Naive thymus-derived CD8-positive, alpha-beta T cell (primary cell): ENCODE measurements around the gene MFSD6. TPM values are rescaled to one million over a fixed set of nuclear protein-coding genes. Genes with fewer than 3 reads are reported as not detected.
"Not testable (repeated sequence)": the region's sequence is repeated elsewhere in the genome, so short reads cannot be mapped to it uniquely, and the experiment has no call there.

ENCODE experiments used
- ATAC-seq, 2 donors: fragments of 150-1000 bp; cut with Tn5 transposase in 1 of 2; sonication (Bioruptor Pico), chemical (Tn5 transposase) in 1 of 2; 1 replicate in 1 of 2; 2 replicates in 1 of 2; pipeline ENCODE4 v1.10.0; 2021; ENCODE audit warnings: mild to moderate bottlenecking in 2 of 2, moderate library complexity in 2 of 2
- POLR2A ChIA-PET: fragments of 350-600 bp; sonication (Branson Sonifier 250); formaldehyde crosslinking; loops from one replicate; lab custom pipeline; 2021; ENCODE audit warnings: antibody characterized with exemption; lab: Charles Lee
- DNase-seq, 10 donors: peaks; one replicate each; pipeline versions ENCODE4 v3.0.0 to v3.0.0-alpha.2; 2020 to 2022
- H3K27ac Mint-ChIP-seq, 10 donors: one replicate each; pipeline ENCODE4 v1.8.0; 2020 to 2022; ENCODE audit warnings: mild to moderate bottlenecking in 10 of 10, mixed read lengths in 10 of 10, moderate library complexity in 4 of 10, inconsistent platforms in 1 of 10
- H3K27me3 Mint-ChIP-seq, 5 donors: one replicate each; pipeline ENCODE4 v1.8.0; 2021 to 2022; ENCODE audit warnings: mixed read lengths in 5 of 5
- H3K36me3 Mint-ChIP-seq, 3 donors: one replicate each; pipeline ENCODE4 v1.8.0; 2020 to 2022; ENCODE audit warnings: mixed read lengths in 3 of 3, mild to moderate bottlenecking in 2 of 3, inconsistent platforms in 1 of 3
- H3K4me1 Mint-ChIP-seq, 4 donors: one replicate each; pipeline ENCODE4 v1.8.0; 2021 to 2022; ENCODE audit warnings: mixed read lengths in 4 of 4
- H3K4me3 Mint-ChIP-seq, 10 donors: one replicate each; pipeline ENCODE4 v1.8.0; 2020 to 2022; ENCODE audit warnings: mild to moderate bottlenecking in 10 of 10, mixed read lengths in 10 of 10, moderate library complexity in 6 of 10, inconsistent platforms in 1 of 10
- H3K9me3 Mint-ChIP-seq, 9 donors: one replicate each; pipeline ENCODE4 v1.8.0; 2020 to 2022; ENCODE audit warnings: mixed read lengths in 9 of 9, mild to moderate bottlenecking in 3 of 9, inconsistent platforms in 1 of 9, moderate library complexity in 1 of 9
- polyA plus RNA-seq, 3 donors: library from polyadenylated mRNA; unstranded; fragments of 300-500 nt; fragmentation: Illumina TruSeq; gene quantifications; one replicate each; pipeline ENCODE4 v1.2.3, GENCODE V29; 2021
- total RNA-seq, 8 experiments: library from RNA in 2 of 8; stranded (reverse) in 2 of 8; gene quantifications; one replicate each; pipeline ENCODE4 v1.2.3 and lab custom pipeline; 2021 to 2026

MFSD6 gene
- total RNA-seq (10 to 100 TPM; 58.2 to 61.3 TPM), polyA plus RNA-seq (10 to 100 TPM; 14.7 to 18.5 (median 16.7) TPM), total RNA-seq (lab: John Stamatoyannopoulos, UW) (60.7 to 78.8 (median 74.6) reads per million in 6 experiments)

GRCh38 chr2:190407662-190408537 is at the start of gene MFSD6:
TSS of gene MFSD6 (plus strand) at chr2:190408355. CDS start at chr2:190436030, 27,675 bp downstream.
- Mint-ChIP-seq H3K36me3 (no peaks in the 10 kb centered on the region), H3K9me3 (no peaks in the 10 kb centered on the region), H3K4me3 (peak within 1 kb of the TSS; percentile 83 to 97 (median 92)), H3K4me1 (peaks cover 16 to 41% (median 37%) of the 10 kb centered on the region in 4 donors), H3K27me3 (no peaks in the 10 kb centered on the region), H3K27ac (peak within 1 kb of the TSS; percentile 94 to 100 (median 99))
- POLR2A ChIA-PET: interaction anchor here (0.8 to 5.3 kb wide), 28 partner anchors 8 to 1270 kb away, joined by 3 to 99 read pairs (median 4); partner anchors contain the start of genes GLS, NABP1, NEMP2 and OSGEPL1
- peak; percentile 43 to 52 for ATAC-seq
- peak in 7 of 10 donors; percentile 58 to 93 (median 70) for DNase-seq

DNA sequence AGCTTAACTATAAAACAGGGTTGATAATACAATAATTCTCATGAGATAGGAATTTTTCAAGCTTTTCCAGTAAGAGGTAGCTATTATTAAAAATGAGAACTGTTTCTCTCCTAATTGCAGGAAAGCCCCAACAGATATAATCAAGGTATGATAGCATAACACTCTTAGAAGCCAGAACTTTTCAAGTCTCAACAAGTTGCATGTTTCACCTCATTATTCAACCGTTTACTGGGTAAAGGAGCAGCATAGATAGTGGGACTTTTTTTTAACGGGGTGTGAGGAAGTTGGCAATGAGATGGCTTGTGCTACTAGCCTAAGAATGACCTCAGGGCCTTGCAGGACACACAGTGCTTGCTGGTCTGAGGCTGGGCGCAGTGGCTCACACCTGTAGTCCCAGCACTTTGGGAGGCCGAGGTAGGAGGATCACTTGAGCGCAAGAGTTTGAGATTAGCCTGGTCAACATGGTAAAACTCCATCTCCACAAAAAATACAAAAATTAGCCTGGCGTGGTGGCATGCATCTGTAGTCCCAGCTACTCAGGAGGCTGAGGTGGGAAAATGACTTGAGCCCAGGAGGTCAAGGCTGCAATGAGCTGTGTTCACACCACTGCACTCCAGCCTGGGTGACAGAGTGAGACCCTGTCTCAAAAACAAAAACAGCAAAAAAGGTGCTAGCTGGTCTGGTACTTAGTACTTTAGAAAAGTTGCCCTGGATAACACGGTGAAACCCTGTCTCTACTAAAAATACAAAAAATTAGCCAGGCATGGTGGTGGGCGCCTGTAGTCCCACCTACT is 49.3 kb upstream of the MFSD6 start:
- POLR2A ChIA-PET: interaction anchor here (0.7 to 2.1 kb wide), 4 partner anchors 15 to 754 kb away, joined by 3 to 8 read pairs (median 4); partner anchors contain the start of gene NEMP2
- H3K27ac Mint-ChIP-seq: peak overlapping the region; percentile 34 to 99 (median 95)

DNA sequence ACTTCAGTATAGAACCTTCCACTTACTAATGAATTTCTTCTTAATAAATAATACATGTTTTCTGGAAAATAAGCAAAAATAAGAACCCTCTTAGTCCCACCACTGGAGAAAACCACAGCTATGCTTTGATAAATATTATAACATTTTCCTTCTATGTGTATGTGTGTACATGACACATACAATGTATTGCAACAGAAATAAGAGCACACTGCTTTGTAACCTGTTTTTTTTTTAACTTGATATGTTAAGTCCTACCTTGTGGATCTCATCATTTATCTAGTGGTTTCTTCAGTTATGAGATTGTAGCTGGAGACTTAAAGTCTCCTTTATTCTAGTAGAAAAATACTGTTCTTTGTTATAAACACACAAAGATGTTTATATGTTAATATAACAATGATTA is 47.6 kb upstream of the MFSD6 start:
- peaks cover 0 to 4% (median 2%) of the 10 kb centered on the region in 3 donors for H3K36me3 Mint-ChIP-seq
- H3K4me1 Mint-ChIP-seq: peaks cover 9 to 45% (median 28%) of the 10 kb centered on the region in 4 donors
- H3K4me3 Mint-ChIP-seq: peak overlapping the region; percentile 88 to 98 (median 94)
- no peaks in the 10 kb centered on the region for H3K27me3 Mint-ChIP-seq
- POLR2A ChIA-PET: interaction anchor here (0.7 to 2.1 kb wide), 3 partner anchors 14 to 174 kb away, joined by 3 to 8 read pairs (median 6); partner anchors contain the start of gene NEMP2
- H3K9me3 Mint-ChIP-seq: no peaks in the 10 kb centered on the region
- ATAC-seq (no peak), DNase-seq (no peak)
- peak overlapping the region; percentile 72 to 99 (median 97) for H3K27ac Mint-ChIP-seq

More for the DNA sequence above, 49.3 kb upstream of the MFSD6 start:
- H3K27me3 Mint-ChIP-seq, H3K9me3 Mint-ChIP-seq, H3K36me3 Mint-ChIP-seq, DNase-seq, ATAC-seq: not testable (repeated sequence)
- Mint-ChIP-seq H3K4me3 (peak overlapping the region in 9 of 10 donors; percentile 10 to 91 (median 41)), H3K4me1 (peaks cover 9 to 45% (median 28%) of the 10 kb centered on the region in 4 donors)

DNA sequence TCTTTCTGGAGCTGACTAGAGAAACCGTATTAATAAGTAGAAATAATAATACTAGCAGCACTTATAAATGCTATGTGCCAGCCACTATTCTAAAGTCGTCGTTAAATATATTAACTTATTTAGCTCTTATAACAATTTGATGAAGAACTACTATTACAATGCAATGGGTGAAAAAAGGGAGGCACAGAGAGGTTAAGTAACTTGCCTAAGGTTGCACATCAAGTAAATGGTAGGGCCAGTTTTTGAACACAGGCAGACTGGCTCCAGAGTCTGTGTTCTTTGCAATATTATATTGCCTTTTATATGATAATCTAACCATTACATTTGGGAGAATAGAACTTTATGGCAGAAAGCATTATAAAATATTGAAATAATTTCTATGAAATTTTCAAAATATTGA is 47.2 kb upstream of the MFSD6 start:
- H3K27ac Mint-ChIP-seq: peak overlapping the region in 6 of 10 donors; percentile 94 to 99 (median 97)
- peak overlapping the region in 7 of 10 donors; percentile 88 to 98 (median 93) for H3K4me3 Mint-ChIP-seq
- DNase-seq (no peak), ATAC-seq (no peak)
- POLR2A ChIA-PET: interaction anchor here (0.7 to 2.1 kb wide), 3 partner anchors 14 to 173 kb away, joined by 3 to 8 read pairs (median 4); partner anchors contain the start of genes INPP1 and NEMP2
- H3K9me3 Mint-ChIP-seq: no peaks in the 10 kb centered on the region
- peaks cover 9 to 45% (median 28%) of the 10 kb centered on the region in 4 donors for H3K4me1 Mint-ChIP-seq
- no peaks in the 10 kb centered on the region for H3K27me3 Mint-ChIP-seq
- peaks cover 0 to 4% (median 2%) of the 10 kb centered on the region in 3 donors for H3K36me3 Mint-ChIP-seq

- Mint-ChIP-seq H3K27me3 (no peaks in the 10 kb centered on the region), H3K4me1 (peaks cover 9 to 45% (median 28%) of the 10 kb centered on the region in 4 donors), H3K4me3 (no peak overlapping the region), H3K27ac (peak overlapping the region in 1 of 10 donors; percentile 24), H3K9me3 (no peaks in the 10 kb centered on the region), H3K36me3 (peaks cover 0 to 4% (median 2%) of the 10 kb centered on the region in 3 donors)
- POLR2A ChIA-PET: interaction anchor here (1.1 kb wide), 1 partner anchor 18 kb away, joined by 4 read pairs; the partner anchor contains the start of gene INPP1
- DNase-seq (no peak), ATAC-seq (no peak)
Observed at GRCh38 chr2:190361572-190361971, 46.6 kb upstream of the MFSD6 start.

- POLR2A ChIA-PET: no interaction called here
- Mint-ChIP-seq H3K4me1 (peaks cover 9 to 45% (median 28%) of the 10 kb centered on the region in 4 donors), H3K4me3 (no peak overlapping the region), H3K36me3 (peaks cover 0 to 10% (median 4%) of the 10 kb centered on the region in 3 donors), H3K9me3 (no peaks in the 10 kb centered on the region), H3K27ac (no peak overlapping the region), H3K27me3 (no peaks in the 10 kb centered on the region)
- DNase-seq (no peak), ATAC-seq (no peak)
Observed at GRCh38 chr2:190362894-190363293, 45.3 kb upstream of the MFSD6 start.

GRCh38 chr2:190365499-190366204 is 42.5 kb upstream of the MFSD6 start:
- Mint-ChIP-seq H3K9me3 (no peaks in the 10 kb centered on the region), H3K36me3 (peaks cover 0 to 27% (median 14%) of the 10 kb centered on the region in 3 donors), H3K4me1 (peaks cover 2 to 25% (median 11%) of the 10 kb centered on the region in 4 donors), H3K4me3 (no peak overlapping the region), H3K27ac (no peak overlapping the region), H3K27me3 (no peaks in the 10 kb centered on the region)
- ATAC-seq (no peak), DNase-seq (no peak)
- POLR2A ChIA-PET: no interaction called here

- no peaks in the 10 kb centered on the region for H3K27me3 Mint-ChIP-seq
- no peak overlapping the region for H3K4me3 Mint-ChIP-seq
- no peaks in the 10 kb centered on the region for H3K9me3 Mint-ChIP-seq
- H3K27ac Mint-ChIP-seq: no peak overlapping the region
- POLR2A ChIA-PET: no interaction called here
- H3K36me3 Mint-ChIP-seq: peaks cover 0 to 27% (median 14%) of the 10 kb centered on the region in 3 donors
- no peak for ATAC-seq
- no peak for DNase-seq
- peaks cover 2 to 20% (median 11%) of the 10 kb centered on the region in 4 donors for H3K4me1 Mint-ChIP-seq
Observed at GRCh38 chr2:190366248-190366753, 41.9 kb upstream of the MFSD6 start.

- POLR2A ChIA-PET: no interaction called here
- no peaks in the 10 kb centered on the region for H3K9me3 Mint-ChIP-seq
- H3K27me3 Mint-ChIP-seq: no peaks in the 10 kb centered on the region
- peaks cover 0 to 27% (median 14%) of the 10 kb centered on the region in 3 donors for H3K36me3 Mint-ChIP-seq
- ATAC-seq (no peak), DNase-seq (no peak)
- no peak overlapping the region for H3K4me3 Mint-ChIP-seq
- no peak overlapping the region for H3K27ac Mint-ChIP-seq
- peaks cover under 1 to 12% (median 9%) of the 10 kb centered on the region in 4 donors for H3K4me1 Mint-ChIP-seq
Observed at GRCh38 chr2:190367091-190367490, 41.1 kb upstream of the MFSD6 start.

DNA sequence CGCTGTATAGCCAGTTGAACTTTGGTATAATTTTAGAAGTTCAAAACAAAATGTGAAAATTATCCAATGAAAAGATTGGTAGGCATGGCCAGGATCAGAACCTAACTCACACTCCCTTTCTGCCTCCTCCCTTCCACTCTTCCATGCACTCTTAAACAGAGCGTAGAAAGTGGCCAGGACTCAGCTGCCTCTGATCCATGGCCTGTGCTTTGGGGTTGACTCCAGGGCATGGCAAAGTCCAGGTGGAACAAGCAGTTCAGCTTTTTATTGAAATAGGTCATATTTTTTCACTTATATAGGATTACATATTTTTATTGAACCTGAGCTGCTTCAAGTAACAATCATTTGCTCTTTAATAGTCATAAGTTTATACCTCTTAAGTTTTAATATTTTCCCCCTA is 38.5 kb upstream of the MFSD6 start:
- H3K4me1 Mint-ChIP-seq: peaks cover 0 to 4% (median 0%) of the 10 kb centered on the region in 4 donors
- ATAC-seq (no peak), DNase-seq (no peak)
- no peaks in the 10 kb centered on the region for H3K9me3 Mint-ChIP-seq
- H3K4me3 Mint-ChIP-seq: no peak overlapping the region
- H3K27me3 Mint-ChIP-seq: no peaks in the 10 kb centered on the region
- peaks cover 0 to 23% (median 12%) of the 10 kb centered on the region in 3 donors for H3K36me3 Mint-ChIP-seq
- H3K27ac Mint-ChIP-seq: peak overlapping the region in 2 of 10 donors; percentile 34 to 60
- POLR2A ChIA-PET: no interaction called here

GRCh38 chr2:190376083-190376482 is 32.1 kb upstream of the MFSD6 start:
- Mint-ChIP-seq H3K27ac (no peak overlapping the region), H3K9me3 (no peaks in the 10 kb centered on the region), H3K36me3 (no peaks in the 10 kb centered on the region), H3K4me3 (no peak overlapping the region), H3K27me3 (no peaks in the 10 kb centered on the region), H3K4me1 (peaks cover 0 to 4% (median 0%) of the 10 kb centered on the region in 4 donors)
- POLR2A ChIA-PET: no interaction called here
- no peak for DNase-seq
- no peak for ATAC-seq
